T47D (cell line): Measurements from ENCODE around the gene FNBP1.

Experiments
- DNase-seq, 2 experiments: peaks; one replicate each; pipeline versions ENCODE4 v3.0.0 to v3.0.0-alpha.2; 2011 to 2012; ENCODE audit warnings: low read depth in 1 of 2, low spot score in 1 of 2
- JUND ChIP-seq: IDR thresholded peaks from 2 replicates; pipeline ENCODE4 v1.6.1; 2012; ENCODE audit warnings: low read depth
- in situ Hi-C: cut with HindIII; loops from 2 replicates; pipeline ENCODE4 v1.10.0; 2016; ENCODE audit warnings: low sequenced_read_pairs, low pct_unique_long_range_greater_than_20kb

The FNBP1 gene

GRCh38 chr9:130041648-130042405 lies 1.2 kb downstream of the FNBP1 start:
- in situ Hi-C loops, result no loop called here
- DNase-seq, result no peak
- TF ChIP-seq JUND, result no peak

DNA sequence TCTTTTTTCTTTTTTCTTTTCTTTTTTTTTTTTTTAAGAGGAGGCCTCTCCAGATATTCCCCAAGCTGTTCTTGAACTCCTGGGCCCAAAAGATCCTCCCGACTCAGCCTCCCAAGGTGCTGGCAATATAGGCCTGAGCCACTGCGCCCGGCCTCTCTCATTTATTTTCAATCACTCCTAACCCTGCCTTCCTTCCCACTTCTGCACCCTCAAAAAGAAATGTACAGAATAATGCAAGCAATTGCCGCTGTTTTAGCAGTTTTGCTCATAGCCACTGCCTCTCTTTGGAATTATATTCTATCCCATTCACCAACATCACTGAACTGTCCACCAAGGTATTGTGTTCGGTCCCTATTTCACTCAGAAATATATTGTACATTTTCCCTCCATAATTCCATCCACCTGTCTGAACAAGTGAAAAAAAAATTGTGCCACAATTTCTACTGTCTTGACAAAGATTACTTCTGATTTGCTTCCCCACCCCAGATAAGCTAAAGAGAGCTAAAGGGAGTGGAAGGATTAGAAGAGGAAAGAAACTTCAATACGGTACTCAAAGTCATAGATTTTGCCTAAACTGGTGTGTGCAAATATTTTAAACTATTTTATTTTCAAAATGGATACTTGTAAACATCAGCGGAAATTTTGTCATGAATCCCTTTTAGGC lies 1.9 kb downstream of the FNBP1 start:
- TF ChIP-seq JUND, result no peak
- DNase-seq, result no peak
- in situ Hi-C loops, result no loop called here

GRCh38 chr9:130039528-130040147 lies 3.4 kb downstream of the FNBP1 start:
- no peak for DNase-seq
- TF ChIP-seq JUND, result no peak
- in situ Hi-C loops, result no loop called here

DNA sequence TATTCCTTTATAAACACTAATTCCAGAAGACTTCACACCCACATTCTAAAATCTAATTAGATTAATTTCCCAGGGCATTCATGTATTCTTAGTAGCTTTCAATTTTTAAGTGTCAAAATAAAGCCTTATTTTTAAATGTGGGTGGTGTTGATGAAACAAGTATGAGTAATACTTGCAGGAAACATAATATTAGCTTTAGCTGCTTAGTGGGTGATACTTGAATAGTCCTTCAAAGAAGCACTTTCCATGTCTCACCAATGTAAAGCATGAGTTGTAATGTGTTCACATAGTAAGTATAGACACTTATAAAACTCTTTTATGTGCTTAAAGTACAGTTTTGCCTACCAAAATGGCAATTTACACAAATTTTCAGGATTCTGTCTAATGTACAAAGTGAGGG lies 6.9 kb downstream of the FNBP1 start:
- TF ChIP-seq JUND, result no peak
- in situ Hi-C loops, result no loop called here
- no peak for DNase-seq

DNA sequence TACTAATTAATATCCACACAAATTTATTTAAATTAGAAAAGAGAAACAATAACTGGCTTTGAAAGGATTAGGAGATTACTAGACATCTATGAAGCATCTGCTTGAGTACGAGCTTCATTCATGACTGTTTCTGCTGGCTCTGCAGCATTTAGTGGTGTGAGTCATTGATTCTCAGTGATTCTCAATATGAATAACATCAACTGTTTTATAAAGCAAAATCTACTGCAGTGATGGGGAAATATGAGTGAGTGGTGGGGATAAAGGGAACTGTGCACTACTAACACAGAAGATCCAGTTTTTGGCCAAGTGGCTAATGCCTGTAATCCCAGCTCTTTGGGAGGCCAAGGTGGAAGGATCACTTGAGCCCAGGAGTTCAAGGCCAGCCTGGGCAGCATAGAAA lies 8.4 kb downstream of the FNBP1 start:
- no peak for DNase-seq
- TF ChIP-seq JUND, result no peak
- in situ Hi-C loops, result no loop called here

DNA sequence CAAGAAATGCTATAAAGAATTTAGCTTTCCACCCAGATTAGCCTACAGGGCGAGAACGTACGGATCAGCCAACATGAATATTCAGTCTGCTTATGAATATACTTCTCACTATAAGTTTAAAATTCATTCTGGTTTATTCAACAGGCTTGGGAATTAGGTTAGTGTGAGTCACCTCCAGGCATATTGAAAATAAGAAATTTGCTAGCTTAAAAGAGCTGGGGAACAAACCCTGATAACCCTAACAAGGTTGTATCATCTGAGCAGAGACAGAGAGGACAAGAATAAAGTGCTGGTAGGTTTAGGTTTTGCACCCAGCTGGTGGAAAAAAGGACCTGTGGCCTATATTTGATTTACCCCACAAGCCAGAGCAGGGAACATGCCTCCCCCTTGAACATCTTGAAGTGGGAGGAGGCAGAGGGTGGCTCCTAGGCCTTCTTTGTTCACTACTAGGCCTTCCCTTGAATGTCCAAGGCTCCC lies 12.3 kb downstream of the FNBP1 start:
- no peak for DNase-seq
- no peak for TF ChIP-seq JUND
- in situ Hi-C loops, result no loop called here

DNA sequence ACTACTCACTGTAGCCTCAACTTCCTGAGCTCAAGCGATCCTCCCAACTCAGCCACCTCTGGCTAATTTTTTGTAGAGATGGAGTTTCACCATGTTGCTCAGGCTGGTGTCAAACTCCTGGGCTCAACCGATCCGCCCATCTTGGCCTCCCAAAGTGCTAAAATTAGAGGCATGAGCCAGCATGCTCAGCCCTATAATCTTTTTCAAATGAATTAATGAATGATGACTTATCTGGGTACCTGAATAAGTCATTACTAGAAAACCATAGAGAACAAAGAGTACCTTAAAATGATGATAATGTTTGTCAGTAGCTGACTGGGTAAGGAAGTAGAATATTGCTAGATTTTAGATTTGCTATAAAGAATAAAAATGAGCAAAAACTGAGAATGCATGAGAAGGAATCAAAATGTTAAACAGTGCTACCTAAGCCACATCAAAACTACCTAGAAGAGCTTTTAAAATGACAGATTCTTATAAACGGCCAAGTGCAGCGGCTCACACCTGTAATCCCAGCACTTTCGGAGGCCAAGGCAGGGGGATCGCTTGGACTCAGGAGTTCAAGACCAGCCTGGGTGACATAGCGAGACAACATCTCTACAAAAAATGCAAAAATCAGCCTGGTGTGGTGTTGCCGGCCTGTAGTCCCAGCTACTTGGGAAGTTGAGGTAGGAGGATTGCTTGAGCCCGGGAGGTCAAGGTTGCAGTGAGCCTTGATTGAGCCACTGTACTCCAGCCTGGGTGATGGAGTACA lies 13.6 kb downstream of the FNBP1 start:
- DNase-seq, result no peak
- no peak for TF ChIP-seq JUND
- in situ Hi-C loops, result no loop called here

DNA sequence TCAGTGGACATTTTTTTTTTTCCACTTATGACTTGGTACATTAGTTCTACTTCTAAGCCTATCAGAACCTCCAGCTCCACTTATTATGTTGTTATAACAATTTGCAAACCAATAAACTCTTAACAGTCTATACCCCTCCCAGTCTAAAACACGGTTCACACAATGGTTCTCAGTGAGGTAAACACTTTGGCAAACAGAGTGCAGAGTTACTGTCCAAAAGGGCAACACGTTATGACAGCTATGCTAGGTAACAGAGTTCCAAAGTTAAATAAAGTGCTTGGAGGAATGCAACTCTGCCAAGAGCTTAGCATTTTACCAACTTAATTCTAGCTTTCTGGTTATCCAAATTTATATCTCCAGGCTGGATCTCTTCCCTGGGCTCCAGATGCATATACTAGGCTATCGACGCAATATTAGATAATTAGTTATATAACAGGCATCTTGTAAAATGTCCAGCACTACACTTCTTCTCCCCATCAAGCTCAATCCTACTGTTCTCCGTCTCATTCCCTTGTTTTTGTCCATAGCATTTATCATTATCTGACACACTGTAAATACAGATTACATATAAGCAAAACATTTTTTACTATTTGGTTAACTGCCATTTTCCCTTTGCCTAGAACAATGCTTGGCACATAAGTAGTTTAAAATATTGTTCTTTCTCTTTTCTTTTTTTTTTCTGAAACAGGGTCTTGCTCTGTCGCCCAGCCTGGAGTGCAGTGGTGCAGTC lies 14.3 kb downstream of the FNBP1 start:
- DNase-seq, result no peak
- in situ Hi-C loops, result no loop called here
- no peak for TF ChIP-seq JUND

- DNase-seq, result no peak
- in situ Hi-C loops, result no loop called here
- no peak for TF ChIP-seq JUND
These were observed 15.2 kb downstream of the FNBP1 start for GRCh38 chr9:130027533-130028365.

DNA sequence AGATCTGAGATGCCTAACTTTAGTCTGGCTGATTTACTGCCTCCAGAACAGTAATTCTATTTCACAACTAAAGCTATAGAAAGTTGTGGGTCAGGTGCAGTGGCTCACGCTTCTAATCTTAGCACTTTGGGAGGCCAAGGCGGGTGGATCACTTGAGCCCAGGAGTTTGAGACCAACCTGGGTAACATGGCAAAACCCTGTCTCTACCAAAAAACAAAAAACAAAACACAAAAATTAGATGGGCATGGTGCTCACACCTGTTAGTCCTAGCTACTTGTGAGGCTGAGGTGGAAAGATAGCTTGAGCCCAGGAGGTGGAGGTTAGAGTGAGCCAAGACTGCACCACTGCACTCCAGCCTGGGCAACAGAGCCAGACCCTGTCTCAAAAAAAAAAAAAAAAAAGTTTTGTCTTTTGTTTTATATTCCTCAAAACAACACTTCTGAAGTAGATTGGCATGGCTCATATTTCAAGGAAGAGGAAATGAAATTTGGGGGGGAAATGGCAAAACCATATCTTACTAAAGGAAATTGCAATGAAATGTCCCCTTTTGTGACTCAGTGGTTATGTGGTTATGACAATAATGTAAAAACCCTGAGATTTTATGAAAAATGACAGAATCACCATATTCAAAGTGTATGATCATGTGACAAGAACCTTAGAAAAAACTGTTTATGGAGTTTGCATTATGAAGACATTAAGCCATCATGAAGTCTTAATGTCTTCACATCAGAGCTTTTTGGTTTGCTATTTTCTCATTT lies 16.2 kb downstream of the FNBP1 start:
- TF ChIP-seq JUND, result no peak
- no peak for DNase-seq
- in situ Hi-C loops, result no loop called here

GRCh38 chr9:130024597-130024994 lies 18.4 kb downstream of the FNBP1 start:
- TF ChIP-seq JUND, result peak; percentile 84
- DNase-seq, result peak in 1 of 2 experiments; percentile 83
- in situ Hi-C loops, result no loop called here
